ENCODE data around the gene GTF2H4. TPM values are rescaled to one million over a fixed set of nuclear protein-coding genes. Genes with fewer than 3 reads are reported as not detected.
"Not testable (repeated sequence)": the region's sequence is repeated elsewhere in the genome, so short reads cannot be mapped to it uniquely, and the experiment has no call there.

GTF2H4 gene
- total RNA-seq = 10 to 100 TPM; 23.0 to 30.6 TPM
- 38.1 TPM for polyA plus RNA-seq (ENCODE audit: insufficient read depth, low read depth, low replicate concordance)
- long read RNA-seq, donor 1, transcript GTF2H4-201 (14 exons, 1,735 nt) = major isoform, 7 of 17 reads
- long read RNA-seq, donor 1, partial matches to known transcripts = 8 of 17 reads
- long read RNA-seq, donor 1, other reads (novel, unspliced or antisense) = 0 of 17 reads
- long read RNA-seq, donor 2, transcript GTF2H4-201 (14 exons, 1,735 nt) = major isoform, 5 of 5 reads
- long read RNA-seq, donor 2, partial matches to known transcripts = 0 of 5 reads
- long read RNA-seq, donor 2, other reads (novel, unspliced or antisense) = 0 of 5 reads

DNA sequence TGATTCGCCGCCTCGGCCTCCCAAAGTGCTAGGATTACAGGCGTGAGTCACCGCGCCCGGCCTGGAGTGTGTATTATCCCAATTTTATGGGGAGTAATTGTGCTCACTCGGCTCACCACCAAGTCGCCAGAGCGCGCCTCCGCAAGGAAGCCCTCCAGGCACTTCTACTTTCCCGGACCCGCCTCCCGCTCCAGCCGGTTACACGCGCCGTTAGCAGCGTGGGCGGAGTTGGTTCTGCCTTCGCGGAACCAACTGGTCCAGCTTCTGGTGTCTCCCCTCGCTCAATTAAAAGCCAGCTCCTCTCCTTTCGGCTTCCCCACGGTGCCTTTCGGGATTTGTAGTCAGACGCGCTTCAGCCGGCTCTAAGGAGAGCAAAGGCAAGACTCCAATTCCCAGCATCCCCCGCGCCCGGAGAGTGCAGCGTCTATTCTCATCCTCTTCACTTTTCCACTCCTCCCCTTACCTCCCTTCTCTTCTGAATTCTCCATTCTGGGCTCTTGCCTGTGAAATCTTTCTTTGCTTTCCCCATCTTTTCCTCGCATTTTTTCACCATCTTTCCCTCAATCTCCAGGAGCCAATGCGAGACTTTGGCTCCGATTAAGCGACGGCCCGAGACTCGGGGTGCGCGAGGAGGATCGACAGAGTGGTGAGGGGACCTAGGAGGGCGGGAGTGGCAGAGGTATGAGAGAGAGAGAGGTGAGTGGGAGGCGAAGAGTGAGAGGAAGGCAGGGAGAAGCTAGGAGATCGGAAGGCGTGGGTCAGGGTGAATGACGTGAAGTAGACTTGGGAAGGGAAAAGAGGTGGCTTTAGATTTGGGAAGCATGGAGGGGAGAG is at the start of gene GTF2H4:
Gene GTF2H4 (plus strand): TSS at position 450 of the 834 bp plus-strand sequence.
- peaks cover 8% of the 10 kb centered on the region for H3K4me1 ChIP-seq
- no peak within 1 kb of the TSS for H3K27ac ChIP-seq
- no peak for TF ChIP-seq POLR2A (IDR thresholded peaks at IDR 0.05)
- TF ChIP-seq, protein P1, sequence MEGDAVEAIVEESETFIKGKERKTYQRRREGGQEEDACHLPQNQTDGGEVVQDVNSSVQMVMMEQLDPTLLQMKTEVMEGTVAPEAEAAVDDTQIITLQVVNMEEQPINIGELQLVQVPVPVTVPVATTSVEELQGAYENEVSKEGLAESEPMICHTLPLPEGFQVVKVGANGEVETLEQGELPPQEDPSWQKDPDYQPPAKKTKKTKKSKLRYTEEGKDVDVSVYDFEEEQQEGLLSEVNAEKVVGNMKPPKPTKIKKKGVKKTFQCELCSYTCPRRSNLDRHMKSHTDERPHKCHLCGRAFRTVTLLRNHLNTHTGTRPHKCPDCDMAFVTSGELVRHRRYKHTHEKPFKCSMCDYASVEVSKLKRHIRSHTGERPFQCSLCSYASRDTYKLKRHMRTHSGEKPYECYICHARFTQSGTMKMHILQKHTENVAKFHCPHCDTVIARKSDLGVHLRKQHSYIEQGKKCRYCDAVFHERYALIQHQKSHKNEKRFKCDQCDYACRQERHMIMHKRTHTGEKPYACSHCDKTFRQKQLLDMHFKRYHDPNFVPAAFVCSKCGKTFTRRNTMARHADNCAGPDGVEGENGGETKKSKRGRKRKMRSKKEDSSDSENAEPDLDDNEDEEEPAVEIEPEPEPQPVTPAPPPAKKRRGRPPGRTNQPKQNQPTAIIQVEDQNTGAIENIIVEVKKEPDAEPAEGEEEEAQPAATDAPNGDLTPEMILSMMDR (IDR thresholded peaks at IDR 0.05) = no peak
- intact Hi-C loops (cut with DNase I; ENCODE audit: low total_unique reads) = no loop called here
- H3K9me3 ChIP-seq = no peaks in the 10 kb centered on the region
- no peaks in the 10 kb centered on the region for H3K27me3 ChIP-seq
- no peaks in the 10 kb centered on the region for H3K36me3 ChIP-seq (ENCODE audit: low read depth, missing control alignments)
- peak within 1 kb of the TSS; percentile 78 to 83 for H3K4me3 ChIP-seq
- WGBS, 2 donors = 0 to 1% methylated on average over 46 to 49 of the region's 49 CpGs
- peak; percentile 98 for DNase-seq

- H3K27me3 ChIP-seq; H3K36me3 ChIP-seq (ENCODE audit: low read depth, missing control alignments); H3K4me3 ChIP-seq; H3K9me3 ChIP-seq; H3K27ac ChIP-seq; intact Hi-C loops (cut with DNase I; ENCODE audit: low total_unique reads); DNase-seq: not testable (repeated sequence)
- peaks cover 10% of the 10 kb centered on the region for H3K4me1 ChIP-seq
- 94 to 97% methylated on average over 3 to 4 of the region's 4 CpGs for WGBS, 2 donors
Observed at GRCh38 chr6:30859726-30860125, 48.3 kb upstream of the GTF2H4 start.

- intact Hi-C loops (cut with DNase I; ENCODE audit: low total_unique reads) = no loop called here
- no peak overlapping the region for H3K27ac ChIP-seq
Observed at GRCh38 chr6:30861257-30862048, 46.6 kb upstream of the GTF2H4 start.

DNA sequence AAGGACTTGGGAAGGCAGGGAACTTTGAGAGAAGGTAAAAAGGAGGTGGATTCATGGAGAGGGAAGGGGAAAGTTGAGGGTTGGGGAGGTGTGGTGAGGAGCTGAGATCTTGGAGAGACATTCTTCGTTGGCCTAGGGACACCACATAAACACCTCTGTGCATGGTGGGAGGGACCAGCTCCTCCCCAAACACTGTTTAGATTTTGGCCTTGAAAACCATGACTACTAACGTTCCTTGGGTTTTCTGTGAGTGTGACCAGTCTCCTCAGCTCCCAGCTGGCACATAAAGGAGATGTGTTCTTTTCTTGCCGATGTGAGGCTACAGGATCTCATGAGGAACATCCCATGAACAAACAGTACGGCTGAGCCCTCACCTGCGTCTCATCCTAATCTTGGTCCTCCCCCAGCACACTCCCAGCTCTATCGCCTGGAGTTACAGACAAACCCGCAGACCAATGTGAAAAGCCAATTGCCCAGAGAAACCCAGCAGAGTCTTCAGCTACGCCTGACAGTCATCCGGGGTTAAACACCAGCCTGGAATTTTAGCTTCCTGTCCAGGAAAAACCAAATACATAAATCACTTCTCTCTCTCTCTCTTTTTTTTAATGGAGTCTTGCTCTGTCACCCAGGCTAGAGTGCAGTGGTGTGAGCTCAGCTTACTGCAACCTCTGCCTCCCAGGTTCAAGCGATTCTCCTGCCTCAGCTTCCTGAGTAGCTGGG is 45.7 kb upstream of the GTF2H4 start:
- TF ChIP-seq POLR2A (IDR thresholded peaks at IDR 0.05) = no peak
- TF ChIP-seq, protein P1 (IDR thresholded peaks at IDR 0.05) = no peak
- H3K4me3 ChIP-seq = no peak overlapping the region
- H3K9me3 ChIP-seq = no peaks in the 10 kb centered on the region
- H3K27me3 ChIP-seq = no peaks in the 10 kb centered on the region
- intact Hi-C loops (cut with DNase I; ENCODE audit: low total_unique reads) = no loop called here
- WGBS, 2 donors = 51 to 54% methylated on average over 10 of the region's 10 CpGs
- peaks cover 10% of the 10 kb centered on the region for H3K4me1 ChIP-seq
- no peak overlapping the region for H3K27ac ChIP-seq
- DNase-seq = no peak
- H3K36me3 ChIP-seq (ENCODE audit: low read depth, missing control alignments) = no peaks in the 10 kb centered on the region

More at GRCh38 chr6:30861257-30862048, 46.6 kb upstream of the GTF2H4 start:
- 40 to 57% methylated on average over 3 of the region's 3 CpGs for WGBS, 2 donors
- no peaks in the 10 kb centered on the region for H3K27me3 ChIP-seq
- H3K36me3 ChIP-seq (ENCODE audit: low read depth, missing control alignments) = no peaks in the 10 kb centered on the region
- DNase-seq = no peak
- H3K4me1 ChIP-seq = peaks cover 10% of the 10 kb centered on the region
- no peak overlapping the region for H3K4me3 ChIP-seq
- no peaks in the 10 kb centered on the region for H3K9me3 ChIP-seq
- TF ChIP-seq, protein P1 (IDR thresholded peaks at IDR 0.05) = no peak
- TF ChIP-seq POLR2A (IDR thresholded peaks at IDR 0.05) = no peak
